Epithelial cell of prostate (primary cell): ENCODE measurements around the gene ADPRM.
"Not testable (repeated sequence)": the region's sequence is repeated elsewhere in the genome, so short reads cannot be mapped to it uniquely, and the experiment has no call there.

ENCODE experiments used
- DNase-seq: peaks from one replicate; pipeline ENCODE4 v3.0.0-alpha.2; 2011; ENCODE audit warnings: low read depth, low spot score
- H3K27ac ChIP-seq: fragments of 450-650 bp; 2 replicates; pipeline ENCODE4 v1.5.1; 2017; ENCODE audit warnings: mild to moderate bottlenecking

ADPRM gene

GRCh38 chr17:10698096-10698818 lies 863 bp downstream of the ADPRM start:
- H3K27ac ChIP-seq: peak overlapping the region; percentile 95
- no peak for DNase-seq

- no peak for DNase-seq
- H3K27ac ChIP-seq: no peak overlapping the region
Observed at GRCh38 chr17:10699856-10700255, 2.5 kb downstream of the ADPRM start.

- H3K27ac ChIP-seq: no peak overlapping the region
- no peak for DNase-seq
Observed at GRCh38 chr17:10702574-10702973, 5.2 kb downstream of the ADPRM start.

- no peak overlapping the region for H3K27ac ChIP-seq
- no peak for DNase-seq
Observed at GRCh38 chr17:10705727-10706126, 8.3 kb downstream of the ADPRM start.

GRCh38 chr17:10713318-10713717 lies 15.9 kb downstream of the ADPRM start:
- no peak for DNase-seq

GRCh38 chr17:10716218-10716617 lies 18.8 kb downstream of the ADPRM start:
- H3K27ac ChIP-seq: no peak overlapping the region
- no peak for DNase-seq

More at GRCh38 chr17:10713318-10713717, 15.9 kb downstream of the ADPRM start:
- no peak overlapping the region for H3K27ac ChIP-seq

GRCh38 chr17:10718547-10718946 lies 21.2 kb downstream of the ADPRM start:
- H3K27ac ChIP-seq: no peak overlapping the region
- no peak for DNase-seq

- no peak overlapping the region for H3K27ac ChIP-seq
- no peak for DNase-seq
Observed at GRCh38 chr17:10724546-10725195, 27.3 kb downstream of the ADPRM start.

GRCh38 chr17:10725262-10725661 lies 27.9 kb downstream of the ADPRM start:
- DNase-seq: no peak
- no peak overlapping the region for H3K27ac ChIP-seq

- no peak for DNase-seq
Observed at GRCh38 chr17:10726196-10726595, 28.8 kb downstream of the ADPRM start.

GRCh38 chr17:10727192-10727591 lies 29.8 kb downstream of the ADPRM start:
- DNase-seq: no peak
- H3K27ac ChIP-seq: no peak overlapping the region

More at GRCh38 chr17:10726196-10726595, 28.8 kb downstream of the ADPRM start:
- H3K27ac ChIP-seq: no peak overlapping the region

GRCh38 chr17:10728331-10728892 lies 31.0 kb downstream of the ADPRM start:
- no peak for DNase-seq
- H3K27ac ChIP-seq: no peak overlapping the region

GRCh38 chr17:10729334-10730193 lies 32.2 kb downstream of the ADPRM start, which contains the start of gene TMEM220:
TSS of gene TMEM220 (minus strand) at chr17:10730023. CDS start at chr17:10729851, 172 bp downstream.
- no peak within 1 kb of the TSS for H3K27ac ChIP-seq
- DNase-seq: peak; percentile 3

- DNase-seq, H3K27ac ChIP-seq: not testable (repeated sequence)
Observed at GRCh38 chr17:10730247-10730646, 32.9 kb downstream of the ADPRM start.

GRCh38 chr17:10731408-10731879 lies 34.0 kb downstream of the ADPRM start:
- no peak for DNase-seq
- H3K27ac ChIP-seq: no peak overlapping the region

GRCh38 chr17:10732121-10732520 lies 34.7 kb downstream of the ADPRM start:
- not testable (repeated sequence) for H3K27ac ChIP-seq, DNase-seq

- H3K27ac ChIP-seq: no peak overlapping the region
- DNase-seq: no peak
Observed at GRCh38 chr17:10733666-10734065, 36.3 kb downstream of the ADPRM start.

- H3K27ac ChIP-seq: no peak overlapping the region
- DNase-seq: no peak
Observed at GRCh38 chr17:10735251-10735650, 37.9 kb downstream of the ADPRM start.

GRCh38 chr17:10735821-10736220 lies 38.4 kb downstream of the ADPRM start:
- DNase-seq: no peak
- H3K27ac ChIP-seq: no peak overlapping the region

- no peak overlapping the region for H3K27ac ChIP-seq
- DNase-seq: peak; percentile 49
Observed at GRCh38 chr17:10737168-10737622, 39.8 kb downstream of the ADPRM start.
